Stomach smooth muscle (tissue), 2 donors: ENCODE results near the gene MAP1LC3A.
A peak's percentile ranks its signal among the peaks of the same experiment; 100 is the strongest.
"Not testable (repeated sequence)": the region's sequence is repeated elsewhere in the genome, so short reads cannot be mapped to it uniquely, and the experiment has no call there.

Source experiments
- H3K27ac ChIP-seq: one replicate; pipeline ENCODE4 v1.7.0; 2013; ENCODE audit warnings: mild to moderate bottlenecking, low read length, inconsistent platforms
- H3K27me3 ChIP-seq, 2 donors: one replicate each; pipeline ENCODE4 v1.7.0; 2013; ENCODE audit warnings: low read length in 2 of 2; ENCODE audit not compliant: insufficient read depth in 2 of 2, control insufficient read depth in 1 of 2
- H3K36me3 ChIP-seq, 2 donors: one replicate each; pipeline ENCODE4 v1.7.0; 2013; ENCODE audit warnings: low read length in 2 of 2; ENCODE audit not compliant: control insufficient read depth in 2 of 2, insufficient read depth in 2 of 2
- H3K4me1 ChIP-seq: one replicate; pipeline ENCODE4 v1.7.0; 2013; ENCODE audit warnings: low read length; ENCODE audit not compliant: control insufficient read depth, insufficient read depth
- H3K4me3 ChIP-seq, 2 donors: one replicate each; pipeline ENCODE4 v1.7.0; 2013; ENCODE audit warnings: low read length in 2 of 2
- H3K9ac ChIP-seq, 2 donors: one replicate each; pipeline ENCODE4 v1.7.0; 2013; ENCODE audit warnings: low read length in 2 of 2, mild to moderate bottlenecking in 1 of 2
- H3K9me3 ChIP-seq, 2 donors: one replicate each; pipeline ENCODE4 v1.7.0; 2013; ENCODE audit warnings: low read length in 2 of 2; ENCODE audit not compliant: control insufficient read depth in 2 of 2
- donor health status: healthy.
- donor health status: Pancreatic carcinoma.

MAP1LC3A gene

GRCh38 chr20:34558320-34559218 is at the start of gene MAP1LC3A:
Gene MAP1LC3A (plus strand): TSS chr20:34558718. CDS start chr20:34558869, 151 bp downstream.
- H3K9ac ChIP-seq: peak within 1 kb of the TSS; percentile 96
- no peaks in the 10 kb centered on the region for H3K36me3 ChIP-seq
- peaks cover 17% of the 10 kb centered on the region for H3K4me1 ChIP-seq
- H3K4me3 ChIP-seq: peak within 1 kb of the TSS; percentile 88 to 89
- H3K27me3 ChIP-seq: no peaks in the 10 kb centered on the region
- H3K27ac ChIP-seq: peak within 1 kb of the TSS; percentile 94
- H3K9me3 ChIP-seq: no peaks in the 10 kb centered on the region

GRCh38 chr20:34510575-34510974 is 47.9 kb upstream of the MAP1LC3A start:
- peaks cover 17 to 18% of the 10 kb centered on the region in 2 donors for H3K36me3 ChIP-seq
- H3K9ac ChIP-seq: no peak overlapping the region
- H3K9me3 ChIP-seq: no peaks in the 10 kb centered on the region
- H3K27ac ChIP-seq: no peak overlapping the region
- H3K4me3 ChIP-seq: no peak overlapping the region
- no peaks in the 10 kb centered on the region for H3K27me3 ChIP-seq
- peaks cover 5% of the 10 kb centered on the region for H3K4me1 ChIP-seq

- H3K4me1 ChIP-seq: peaks cover 5% of the 10 kb centered on the region
- no peak overlapping the region for H3K9ac ChIP-seq
- H3K27ac ChIP-seq: no peak overlapping the region
- H3K4me3 ChIP-seq: no peak overlapping the region
- H3K36me3 ChIP-seq: peaks cover 8 to 18% of the 10 kb centered on the region in 2 donors
- no peaks in the 10 kb centered on the region for H3K9me3 ChIP-seq
- no peaks in the 10 kb centered on the region for H3K27me3 ChIP-seq
These were observed 46.6 kb upstream of the MAP1LC3A start for GRCh38 chr20:34511891-34512265.

GRCh38 chr20:34512266-34512954 is 46.1 kb upstream of the MAP1LC3A start:
- peaks cover 8 to 18% of the 10 kb centered on the region in 2 donors for H3K36me3 ChIP-seq
- no peak overlapping the region for H3K27ac ChIP-seq
- peaks cover 5% of the 10 kb centered on the region for H3K4me1 ChIP-seq
- H3K9me3 ChIP-seq: no peaks in the 10 kb centered on the region
- H3K27me3 ChIP-seq: no peaks in the 10 kb centered on the region
- no peak overlapping the region for H3K4me3 ChIP-seq
- H3K9ac ChIP-seq: no peak overlapping the region

GRCh38 chr20:34512955-34513419 is 45.5 kb upstream of the MAP1LC3A start:
- Histone ChIP-seq H3K9ac (no peak overlapping the region), H3K27ac (no peak overlapping the region), H3K27me3 (no peaks in the 10 kb centered on the region), H3K9me3 (no peaks in the 10 kb centered on the region), H3K4me3 (no peak overlapping the region), H3K4me1 (peaks cover 5% of the 10 kb centered on the region), H3K36me3 (peaks cover 3 to 14% of the 10 kb centered on the region in 2 donors)

- H3K27me3 ChIP-seq, H3K27ac ChIP-seq, H3K4me3 ChIP-seq, H3K9me3 ChIP-seq, H3K9ac ChIP-seq, H3K4me1 ChIP-seq, H3K36me3 ChIP-seq: not testable (repeated sequence)
These were observed 44.5 kb upstream of the MAP1LC3A start for GRCh38 chr20:34514034-34514433.

- H3K9ac ChIP-seq: peak overlapping the region; percentile 88 to 89
- H3K27ac ChIP-seq: peak overlapping the region; percentile 90
- peaks cover 5% of the 10 kb centered on the region for H3K4me1 ChIP-seq
- no peaks in the 10 kb centered on the region for H3K27me3 ChIP-seq
- peaks cover 2 to 5% of the 10 kb centered on the region in 2 donors for H3K36me3 ChIP-seq
- H3K4me3 ChIP-seq: peak overlapping the region; percentile 91 to 95
- H3K9me3 ChIP-seq: no peaks in the 10 kb centered on the region
These were observed 43.5 kb upstream of the MAP1LC3A start for GRCh38 chr20:34514897-34515483.

GRCh38 chr20:34515484-34516246 is 42.9 kb upstream of the MAP1LC3A start:
- Histone ChIP-seq H3K4me3 (peak overlapping the region; percentile 91 to 95), H3K9me3 (no peaks in the 10 kb centered on the region), H3K27ac (peak overlapping the region; percentile 90), H3K27me3 (no peaks in the 10 kb centered on the region), H3K4me1 (peaks cover 5% of the 10 kb centered on the region), H3K9ac (peak overlapping the region; percentile 88 to 89), H3K36me3 (peaks cover 3 to 5% of the 10 kb centered on the region in 2 donors)

- Histone ChIP-seq H3K27me3 (no peaks in the 10 kb centered on the region), H3K9me3 (no peaks in the 10 kb centered on the region), H3K9ac (peak within 1 kb of the TSS; percentile 88 to 89), H3K27ac (peak within 1 kb of the TSS; percentile 90), H3K36me3 (peaks cover 0 to 2% of the 10 kb centered on the region in 2 donors), H3K4me1 (peaks cover 5% of the 10 kb centered on the region), H3K4me3 (peak within 1 kb of the TSS; percentile 91 to 95)
These were observed 42.0 kb upstream of the MAP1LC3A start, which contains the start of gene DYNLRB1 for GRCh38 chr20:34516247-34517113. Gene DYNLRB1 (plus strand): TSS chr20:34516422. CDS start chr20:34516459, 37 bp downstream.
